ENCODE measurements around the gene IFT57. TPM values are rescaled to one million over a fixed set of nuclear protein-coding genes. Genes with fewer than 3 reads are reported as not detected.

The IFT57 gene
- total and polyA plus RNA-seq, 9 of the 15 experiments (the other 6 are each of a cell fraction or from before 2014, with no cell fraction given): 1.5 to 20.1 (median 9.9) TPM

- ChIA-PET CTCF (ENCODE audit: low intra/inter-chr PET ratio) (no interaction called here), POLR2A (interaction anchor here (0.6 to 1.7 kb wide), 2 partner anchors 9 to 26 kb away, joined by 3 to 5 read pairs; no protein-coding TSS in a partner anchor)
- H4K20me1 ChIP-seq (replicated peaks; ENCODE audit: control insufficient read depth, insufficient read depth, low read length): no peaks in the 10 kb centered on the region
- ATAC-seq: peak; percentile 41
- no peaks in the 10 kb centered on the region for H3K9me3 ChIP-seq (replicated peaks; ENCODE audit: control insufficient read depth, insufficient read depth, low read depth, low read length)
- peak overlapping the region; percentile 32; the same call in 1 of the 3 replicates for H3K27ac ChIP-seq (ENCODE audit: extremely low read depth, low read depth, low read length)
- no peaks in the 10 kb centered on the region for H3K79me2 ChIP-seq (ENCODE audit: control insufficient read depth, insufficient read depth, low read length)
- in situ Hi-C loops (cut with MboI) (no loop called here), intact Hi-C loops (cut with micrococcal nuclease) (loop anchor here (5.0 kb wide), 1 partner anchor 37 kb away; no protein-coding TSS in a partner anchor)
- 0 out of 2 replicates have a peak overlapping the region, but pooled peaks have one; percentile 44 for H3K4me2 ChIP-seq (ENCODE audit: insufficient read depth, low read length)
- no TSS peak for BruUV-seq (replicated peaks)
- WGBS (ENCODE audit: insufficient coverage, low coverage, missing lambda C conversion rate): 0% methylated on average over 1 of the region's 1 CpG
- H3K27me3 ChIP-seq (ENCODE audit: control insufficient read depth in 2 of 2, insufficient read depth in 2 of 2, low read length in 2 of 2): no peaks in the 10 kb centered on the region
- no peak for TF ChIP-seq OTX1 (CRISPR knock-in tag; IDR thresholded peaks at IDR 0.05)
- TF ChIP-seq MCM3 (IDR thresholded peaks at IDR 0.05): no peak
- TF ChIP-seq CREM (IDR thresholded peaks at IDR 0.05; ENCODE audit: low read depth): no peak
- no peak for TF ChIP-seq TBP (optimal IDR thresholded peaks at IDR 0.05; ENCODE audit: low read depth, low read length)
- no peak for TF ChIP-seq NFXL1 (CRISPR knock-in tag; IDR thresholded peaks at IDR 0.05)
- TF ChIP-seq AFF4 (CRISPR knock-in tag; IDR thresholded peaks at IDR 0.05): no peak
- no peak for TF ChIP-seq FOXO4 (CRISPR knock-in tag; IDR thresholded peaks at IDR 0.05)
- TF ChIP-seq ZNF311 (CRISPR knock-in tag; IDR thresholded peaks at IDR 0.05): no peak
- no peak for TF ChIP-seq ZBTB2 (IDR thresholded peaks at IDR 0.05)
- TF ChIP-seq ZBTB17 (CRISPR knock-in tag; IDR thresholded peaks at IDR 0.05): no peak
- no peak for TF ChIP-seq RBM17 (IDR thresholded peaks at IDR 0.05; ENCODE audit: borderline replicate concordance, low read depth, low read length)
- TF ChIP-seq MED1 (CRISPR knock-in tag; IDR thresholded peaks at IDR 0.05; ENCODE audit: borderline replicate concordance): no peak
- no peak for TF ChIP-seq POLR3G (IDR thresholded peaks at IDR 0.05; ENCODE audit: extremely low read depth, insufficient read length, insufficient replicate concordance)
- no peak for TF ChIP-seq CBX3 (IDR thresholded peaks at IDR 0.05; ENCODE audit: borderline replicate concordance in 1 of 2, low read length in 2 of 2)
- TF ChIP-seq CBFA2T2 (conservative IDR thresholded peaks at IDR 0.05): no peak
- H2AFZ ChIP-seq (ENCODE audit: low read depth, low read length): peak overlapping the region; percentile 76
- H3K9ac ChIP-seq (ENCODE audit: insufficient read depth in 1 of 2, low read depth in 2 of 2, low read length in 2 of 2): peak overlapping the region in 1 of 2 experiments; percentile 1; a peak in 1 of 4 replicates
- H3K9me1 ChIP-seq (ENCODE audit: control insufficient read depth, insufficient read depth, low read length): no peaks in the 10 kb centered on the region
- H3K4me1 ChIP-seq (replicated peaks in 1 of 2; ENCODE audit: control insufficient read depth in 2 of 2, insufficient read depth in 2 of 2, low read length in 2 of 2): peaks cover 0 to 27% of the 10 kb centered on the region in 2 experiments; a peak in 3 of 5 replicates
- FAIRE-seq: no peak
- DNase-seq (ENCODE audit: extremely low read depth in 1 of 4, low spot score in 3 of 4): no peak
- H3K4me3 ChIP-seq: no peak overlapping the region
- H3K36me3 ChIP-seq (ENCODE audit: control insufficient read depth, insufficient read depth, low read length): no peaks in the 10 kb centered on the region
Measured at GRCh38 chr3:108134555-108134880, 87.7 kb downstream of the IFT57 start.
